ENCODE results near the gene PARL. TPM values are rescaled to one million over a fixed set of nuclear protein-coding genes. Genes with fewer than 3 reads are reported as not detected.

The PARL gene
- total and polyA plus RNA-seq, 12 donors = 29.4 to 119 (median 55.6) TPM

GRCh38 chr3:183868796-183869195 lies 15.9 kb downstream of the PARL start:
- Histone ChIP-seq H3K4me3 (no peak overlapping the region), H3K36me3 (replicated peaks in 1 of 2) (peaks cover 0 to 35% of the 10 kb centered on the region in 2 donors), H3K27ac (no peak overlapping the region), H3K9me3 (replicated peaks in 1 of 3) (no peaks in the 10 kb centered on the region), H3K27me3 (no peaks in the 10 kb centered on the region), H3K4me1 (replicated peaks in 1 of 2) (peaks cover under 1 to 30% of the 10 kb centered on the region in 2 donors)
- TF ChIP-seq CTCF (IDR thresholded peaks at IDR 0.05) (no peak), POLR2A (IDR thresholded peaks at IDR 0.05) (no peak)
- intact Hi-C loops (cut with DNase I) = no loop called here
- WGBS, 4 donors = 73 to 87% (median 80%) methylated on average over 1 of the region's 1 CpG
- no peak for DNase-seq

- Histone ChIP-seq H3K27ac (no peak overlapping the region), H3K4me1 (replicated peaks in 1 of 2) (no peaks in the 10 kb centered on the region), H3K9me3 (replicated peaks in 1 of 3) (no peaks in the 10 kb centered on the region), H3K27me3 (no peaks in the 10 kb centered on the region), H3K36me3 (replicated peaks in 1 of 2) (peaks cover 0 to 64% of the 10 kb centered on the region in 2 donors), H3K4me3 (no peak overlapping the region)
- 84 to 96% (median 90%) methylated on average over 4 of the region's 4 CpGs for WGBS, 4 donors
- DNase-seq = no peak
- TF ChIP-seq CTCF (IDR thresholded peaks at IDR 0.05) = no peak
- TF ChIP-seq POLR2A (IDR thresholded peaks at IDR 0.05) = no peak
- intact Hi-C loops (cut with DNase I) = no loop called here
Measured at GRCh38 chr3:183862610-183863009, 22.1 kb downstream of the PARL start.

DNA sequence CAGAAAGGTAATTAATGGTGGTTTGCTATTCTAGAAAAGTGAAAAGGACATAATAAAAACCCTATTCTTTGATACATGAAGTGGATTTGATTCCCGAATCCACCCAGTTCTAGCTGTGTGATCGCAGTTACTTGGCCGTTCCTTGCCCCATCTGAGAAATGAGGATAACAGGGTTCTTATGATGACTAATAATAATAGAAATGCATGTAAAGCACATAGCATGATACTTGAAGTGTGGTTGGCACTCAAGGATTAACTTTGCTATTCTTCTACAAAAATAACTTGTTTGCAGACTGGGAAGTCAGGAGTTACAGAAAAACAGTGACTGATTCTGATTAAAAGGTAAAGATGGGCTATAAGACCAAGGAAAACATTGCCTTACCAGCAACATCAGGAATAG lies 26.8 kb downstream of the PARL start:
- Histone ChIP-seq H3K27me3 (no peaks in the 10 kb centered on the region), H3K36me3 (replicated peaks in 1 of 2) (peaks cover 0 to 24% of the 10 kb centered on the region in 2 donors), H3K4me3 (no peak overlapping the region), H3K4me1 (replicated peaks in 1 of 2) (no peaks in the 10 kb centered on the region), H3K27ac (no peak overlapping the region), H3K9me3 (replicated peaks in 1 of 3) (no peaks in the 10 kb centered on the region)
- TF ChIP-seq POLR2A (IDR thresholded peaks at IDR 0.05) (no peak), CTCF (IDR thresholded peaks at IDR 0.05) (no peak)
- intact Hi-C loops (cut with DNase I) = no loop called here
- WGBS, 4 donors = 87 to 98% (median 95%) methylated on average over 3 of the region's 3 CpGs
- DNase-seq = no peak

DNA sequence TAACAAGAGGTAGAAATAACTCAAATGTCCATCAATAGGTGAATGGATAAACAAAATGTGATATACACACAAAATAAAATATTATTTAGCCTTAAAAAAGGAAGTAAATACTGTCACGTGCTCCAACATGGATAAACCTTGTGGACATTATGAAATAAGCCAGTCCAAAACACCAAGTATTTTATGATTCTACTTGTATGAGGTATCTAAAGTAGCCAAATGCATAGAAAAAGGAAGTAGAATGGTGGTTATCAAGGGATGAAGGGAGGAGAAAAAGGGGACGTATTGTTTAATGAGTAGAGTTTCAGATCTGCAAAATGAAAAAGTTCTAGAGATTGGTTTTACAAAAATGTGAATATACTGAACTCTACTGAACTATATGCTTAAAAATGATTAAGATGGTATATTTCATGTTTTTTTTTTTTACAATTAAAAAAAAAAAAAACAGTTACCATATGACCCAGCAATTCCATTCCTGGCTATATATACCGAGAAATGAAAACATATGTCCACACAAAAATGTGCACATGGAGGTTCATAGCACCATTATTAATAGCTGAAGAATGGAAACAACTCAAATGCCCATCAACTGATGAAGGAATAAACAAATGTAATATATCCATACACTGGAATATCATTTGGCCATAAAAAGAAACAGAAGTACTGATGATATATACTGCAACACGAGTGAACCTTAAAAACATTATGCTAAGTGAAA lies 30.2 kb downstream of the PARL start:
- Histone ChIP-seq H3K36me3 (replicated peaks in 1 of 2) (no peaks in the 10 kb centered on the region), H3K4me3 (no peak overlapping the region), H3K27ac (no peak overlapping the region), H3K27me3 (no peaks in the 10 kb centered on the region), H3K4me1 (replicated peaks in 1 of 2) (no peaks in the 10 kb centered on the region), H3K9me3 (replicated peaks in 1 of 3) (no peaks in the 10 kb centered on the region)
- WGBS, 4 donors = 76 to 94% (median 90%) methylated on average over 4 of the region's 4 CpGs
- no peak for DNase-seq
- TF ChIP-seq POLR2A (IDR thresholded peaks at IDR 0.05) = no peak
- TF ChIP-seq CTCF (IDR thresholded peaks at IDR 0.05) = no peak
- intact Hi-C loops (cut with DNase I) = no loop called here
